HPDE6-E6E7 (cell line): ENCODE data around the gene DYNC1I1.

Source experiments
- DNase-seq: peaks from one replicate; pipeline ENCODE4 v3.0.0; 2011; ENCODE audit warnings: missing footprints; ENCODE audit errors: extremely low spot score

DYNC1I1 gene

DNA sequence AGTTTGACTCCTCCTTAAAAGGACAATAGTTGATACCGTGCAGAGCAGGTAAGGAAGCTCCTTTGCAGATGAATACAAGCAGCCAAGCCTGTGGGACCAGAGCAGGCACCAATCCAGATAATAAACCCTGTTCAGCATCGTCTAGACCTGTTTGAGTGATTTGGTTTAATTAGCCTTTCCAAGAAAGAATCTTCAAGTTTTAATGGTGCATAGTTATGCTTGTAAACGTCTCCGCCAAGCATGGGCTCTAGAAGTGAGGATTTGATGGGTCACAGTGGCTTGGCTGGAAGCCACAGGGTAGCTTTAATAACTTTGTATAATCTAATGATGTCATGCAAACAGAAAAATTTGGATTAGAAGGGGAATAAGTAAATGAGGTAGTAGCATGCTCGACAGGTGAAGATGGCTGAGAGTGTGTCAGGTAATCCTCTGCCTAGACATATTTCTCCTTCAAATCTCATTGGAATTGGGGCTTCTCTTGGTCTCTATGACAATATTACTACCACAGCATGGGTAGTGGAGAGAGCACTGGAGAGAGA is 188.4 kb downstream of the DYNC1I1 start:
- no peak for DNase-seq

DNA sequence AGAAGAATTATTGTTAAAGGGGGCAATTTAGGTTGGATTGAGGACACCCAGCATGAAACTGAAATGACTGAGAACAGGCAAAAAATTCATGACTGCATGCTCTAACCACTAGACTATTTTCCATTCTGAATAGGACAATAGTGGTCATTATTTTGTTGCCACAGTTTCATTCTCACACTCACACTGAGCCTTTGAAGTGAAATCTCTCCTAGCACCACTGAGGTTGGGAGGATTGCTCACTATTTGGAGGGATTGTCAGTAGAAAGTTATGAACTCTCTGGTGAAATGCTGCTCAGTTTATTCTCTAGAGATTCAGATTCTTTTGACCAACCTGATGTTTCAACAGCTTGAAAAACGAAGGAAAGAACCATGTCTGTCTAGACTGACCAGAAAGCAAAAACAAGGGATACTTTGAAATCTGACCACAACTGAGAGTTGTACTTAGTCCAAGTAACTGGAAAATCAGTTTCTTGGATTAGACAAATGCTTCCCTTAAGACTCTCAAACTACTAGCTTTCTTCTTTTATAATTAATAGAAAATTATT is 191.2 kb downstream of the DYNC1I1 start:
- DNase-seq, result no peak

DNA sequence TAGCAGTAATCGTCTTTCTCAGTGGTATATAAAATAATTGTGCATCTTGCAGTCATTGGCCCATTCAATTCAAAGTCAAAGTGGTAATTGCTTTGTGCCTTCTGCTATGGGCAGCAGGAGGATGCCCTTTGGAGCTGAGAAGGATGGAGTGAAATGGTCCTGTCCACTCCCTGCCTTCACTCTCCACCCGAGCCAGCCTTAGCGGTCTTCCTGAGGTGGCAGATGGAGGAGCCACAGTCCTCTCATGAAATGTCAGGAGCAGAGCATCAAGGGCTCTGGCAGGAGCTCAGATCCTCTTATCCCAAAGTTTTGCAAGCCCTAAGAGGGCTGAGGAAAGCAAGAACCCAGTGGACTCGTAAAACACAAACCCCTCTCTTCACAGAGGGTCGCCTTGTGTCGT is 199.4 kb downstream of the DYNC1I1 start:
- no peak for DNase-seq

DNA sequence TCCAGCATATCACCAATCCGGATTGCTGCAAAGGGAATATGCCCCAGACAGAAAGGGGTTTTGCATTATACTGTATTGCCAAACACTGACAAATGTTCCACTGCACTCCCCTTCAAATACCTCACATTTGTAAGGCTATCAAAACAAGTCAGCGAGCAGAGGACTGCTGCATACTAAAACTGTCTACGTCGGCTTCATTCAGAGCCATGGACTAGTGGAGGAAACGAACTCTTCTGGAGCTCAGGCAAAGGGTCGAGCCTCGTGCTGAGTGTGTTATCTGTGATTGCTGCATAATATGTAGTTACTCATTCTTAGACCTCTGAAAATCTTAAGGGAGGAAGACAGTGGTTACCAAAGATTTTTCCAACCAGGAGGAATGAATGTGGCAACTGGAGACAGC is 200.2 kb downstream of the DYNC1I1 start:
- DNase-seq, result no peak

DNA sequence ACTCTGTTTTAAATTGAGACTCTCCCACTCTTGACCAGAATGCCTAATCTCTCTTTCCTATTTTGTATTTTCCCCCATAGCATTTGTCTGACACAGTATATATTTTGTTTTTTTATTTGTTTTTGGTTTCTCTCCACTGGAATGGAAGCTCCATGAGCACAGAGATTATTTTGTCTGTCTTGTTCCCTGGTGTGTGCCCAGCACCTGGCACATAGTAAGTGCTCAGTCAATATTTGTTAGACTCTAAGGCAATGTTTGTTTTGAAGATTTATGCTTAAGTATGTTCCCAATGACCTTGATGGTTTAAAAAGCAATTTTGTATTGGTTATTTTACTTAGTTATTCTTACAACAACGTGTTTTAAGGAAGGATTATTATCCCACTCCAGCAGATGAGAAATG is 201.8 kb downstream of the DYNC1I1 start:
- no peak for DNase-seq

DNA sequence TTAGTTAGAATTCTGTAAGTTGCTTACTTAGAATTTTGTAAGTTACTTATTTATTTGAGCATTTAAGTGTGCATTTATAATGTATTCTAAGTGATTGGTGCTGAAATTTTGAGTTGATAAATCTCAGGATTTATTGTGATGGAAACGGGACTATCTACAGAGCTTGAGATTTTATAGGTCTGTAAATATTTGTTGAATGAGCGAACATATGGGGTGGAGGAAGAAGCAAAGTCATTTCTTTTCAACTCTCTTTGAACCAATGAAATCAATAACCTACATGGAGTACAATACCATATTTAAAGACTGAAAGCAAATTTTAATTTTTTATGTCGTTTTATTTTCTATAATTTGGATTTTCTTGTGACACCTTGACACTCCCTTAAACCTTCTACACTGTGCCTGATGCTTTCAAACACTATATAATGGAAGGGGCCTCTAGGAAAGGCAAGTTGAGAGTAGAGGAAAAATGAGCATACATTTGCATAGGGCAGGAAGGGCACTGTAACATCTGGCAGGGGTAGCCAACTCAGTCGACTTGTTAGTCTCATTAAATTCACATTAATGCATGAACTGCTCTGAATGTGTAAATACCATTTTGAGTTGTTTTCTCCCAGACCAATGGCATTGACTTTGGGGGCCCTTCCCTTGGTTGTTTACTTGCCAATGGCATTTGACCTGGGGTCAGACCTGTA is 204.2 kb downstream of the DYNC1I1 start:
- DNase-seq, result no peak

DNA sequence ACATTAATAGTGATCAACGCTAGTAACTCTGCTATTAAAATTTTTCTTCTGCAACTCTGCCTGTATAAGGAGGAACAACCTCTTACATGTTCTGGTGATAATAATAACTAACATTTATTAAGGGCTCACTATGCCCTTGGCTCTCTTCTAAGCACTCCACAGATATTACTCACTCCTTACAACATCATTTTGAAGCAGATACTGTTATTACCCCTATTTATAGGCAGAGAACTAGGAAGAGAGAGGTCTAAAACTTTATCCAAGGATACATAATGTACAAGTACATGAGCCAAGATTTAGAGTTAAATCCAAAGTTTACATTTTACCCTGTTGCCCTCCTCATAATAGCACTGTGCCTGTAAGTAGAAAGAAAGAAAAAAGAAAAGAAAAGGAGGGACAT is 205.6 kb downstream of the DYNC1I1 start:
- DNase-seq, result no peak

DNA sequence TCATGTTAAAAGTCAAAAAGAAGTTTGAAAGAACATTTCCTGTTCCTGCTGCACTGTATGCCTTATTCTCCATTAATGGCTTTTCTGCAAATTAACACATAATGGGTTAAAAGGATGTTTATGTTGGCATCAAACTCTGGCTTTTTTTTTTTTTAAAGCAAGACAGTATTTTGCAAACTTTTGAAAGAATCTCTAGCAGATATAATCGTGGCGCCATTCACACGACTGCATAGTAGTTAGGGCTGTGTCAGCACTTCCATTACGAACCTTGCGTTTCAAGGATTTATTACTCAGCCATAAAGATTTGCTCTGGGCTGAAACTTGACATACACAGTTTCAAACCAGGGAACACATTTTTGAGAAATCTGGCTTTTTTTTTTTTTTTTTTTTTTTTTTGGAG is 207.8 kb downstream of the DYNC1I1 start:
- DNase-seq, result no peak

DNA sequence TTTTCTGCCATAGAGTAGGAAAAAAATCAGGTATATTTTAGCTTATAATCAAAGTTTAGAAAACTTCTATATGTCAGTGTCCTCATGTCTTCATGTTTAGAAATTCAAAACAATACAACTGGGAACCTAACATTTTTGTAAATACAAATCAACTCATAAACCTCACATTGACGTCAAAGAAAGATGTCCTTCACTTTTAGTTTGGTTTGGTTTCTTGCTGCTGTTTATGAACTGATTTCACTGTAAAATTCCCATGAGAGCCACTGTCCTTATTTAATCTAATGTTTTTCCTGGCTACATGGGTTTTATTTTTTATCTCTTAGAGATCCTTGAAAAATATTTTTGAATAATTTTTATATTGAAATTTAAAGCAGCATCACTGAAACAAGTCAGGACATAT is 208.4 kb downstream of the DYNC1I1 start:
- no peak for DNase-seq

DNA sequence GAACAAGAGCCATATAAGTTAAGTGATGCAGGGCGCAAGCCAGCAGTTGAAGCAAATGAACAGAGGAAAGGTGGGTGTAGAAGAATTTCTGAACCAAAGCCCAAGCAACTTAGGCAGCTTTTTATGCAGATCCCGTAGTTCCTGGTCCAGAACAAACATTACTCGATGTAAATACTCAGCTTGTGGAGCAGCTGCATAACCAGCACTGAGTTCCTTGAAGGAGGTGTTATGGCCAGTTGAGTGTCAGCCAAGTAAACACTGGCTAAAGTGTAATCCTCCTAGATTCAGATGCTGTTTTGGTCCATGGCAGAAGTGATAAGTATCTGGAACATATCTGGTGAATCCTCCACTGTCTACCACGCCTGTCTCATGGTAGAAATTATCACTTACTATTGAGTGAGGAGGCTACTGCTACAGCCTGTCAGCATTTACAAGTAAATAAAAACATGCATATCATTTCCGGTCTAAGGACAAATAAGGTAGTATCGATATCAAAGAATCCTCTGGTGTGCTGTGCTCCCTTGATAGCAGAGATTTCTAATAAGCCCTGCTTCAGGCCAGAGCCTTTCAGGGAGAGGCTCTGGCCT is 213.9 kb downstream of the DYNC1I1 start:
- DNase-seq, result no peak

DNA sequence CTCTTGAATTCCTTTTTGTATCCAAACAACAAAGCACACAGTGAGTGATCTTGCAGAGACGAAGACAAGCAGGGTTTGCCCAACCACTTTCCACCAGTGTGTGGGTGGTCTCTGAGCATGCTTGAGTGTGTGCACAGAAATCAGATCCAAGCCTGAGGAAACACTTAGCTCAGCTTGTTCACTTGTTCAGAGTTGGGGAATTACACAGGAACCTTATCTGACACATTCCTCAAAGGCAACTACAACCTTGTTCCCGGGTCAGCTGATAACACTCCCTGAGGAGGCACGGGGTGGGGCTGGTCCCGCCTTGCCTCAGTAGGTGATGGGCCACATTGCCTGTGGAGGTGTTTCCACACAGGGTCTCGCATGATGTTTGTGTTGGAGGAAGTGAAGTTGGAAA is 216.9 kb downstream of the DYNC1I1 start:
- DNase-seq, result no peak

DNA sequence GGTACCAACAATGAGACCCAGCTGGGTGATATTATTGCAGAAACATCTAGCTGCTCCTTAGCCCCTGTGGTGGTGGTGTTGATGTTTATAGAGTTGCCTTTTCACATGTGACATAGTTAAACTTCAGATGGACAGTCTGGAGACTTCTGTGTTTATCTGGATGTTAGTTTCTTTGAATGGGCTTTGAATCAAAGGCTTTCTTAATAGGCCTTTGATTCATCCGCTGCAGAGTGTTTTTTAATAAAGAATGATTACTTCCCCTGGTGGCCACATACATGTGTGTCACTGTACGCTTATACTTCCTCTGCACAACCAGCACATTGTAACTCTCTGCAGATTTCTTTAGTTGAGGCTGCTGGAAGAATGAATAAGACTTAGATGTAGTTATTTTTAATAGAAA is 221.0 kb downstream of the DYNC1I1 start:
- DNase-seq, result no peak

DNA sequence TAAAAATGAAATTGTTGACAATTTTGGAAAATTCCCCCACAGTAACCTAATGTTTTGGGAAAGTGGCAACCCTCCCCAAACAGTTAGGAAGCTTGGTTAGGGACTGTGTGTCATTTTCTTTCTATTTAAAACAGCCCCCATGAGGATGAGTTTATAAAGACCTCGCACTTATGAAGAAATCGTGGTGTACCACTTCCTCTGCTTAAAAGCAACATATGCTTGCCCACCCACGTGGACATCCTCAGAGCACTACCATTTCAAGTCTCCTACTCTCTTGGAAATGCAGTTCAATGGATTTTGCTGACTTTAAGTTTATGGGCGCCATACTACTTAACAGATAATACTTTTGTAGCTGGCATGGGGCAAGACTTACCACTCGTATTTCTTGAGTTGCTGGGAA is 223.8 kb downstream of the DYNC1I1 start:
- no peak for DNase-seq

DNA sequence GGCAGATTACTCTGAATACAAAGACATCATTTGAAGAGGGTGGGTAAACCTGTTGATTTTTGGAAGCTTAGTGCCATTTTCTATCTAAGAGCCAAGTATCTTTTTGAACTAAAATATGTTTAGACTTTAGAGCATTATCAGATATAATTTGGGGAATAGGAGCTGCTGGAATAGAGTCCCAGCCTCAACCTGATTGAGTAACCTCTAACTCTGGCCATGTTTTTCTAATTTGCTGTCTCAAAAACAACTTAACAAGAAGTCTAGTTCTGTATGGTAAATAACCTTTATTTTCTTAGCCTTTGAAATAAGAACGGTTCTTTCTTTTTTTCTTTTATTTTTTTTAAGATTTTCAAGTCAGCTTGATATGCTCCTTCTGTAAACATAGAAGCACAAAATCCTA is 224.5 kb downstream of the DYNC1I1 start:
- DNase-seq, result no peak

DNA sequence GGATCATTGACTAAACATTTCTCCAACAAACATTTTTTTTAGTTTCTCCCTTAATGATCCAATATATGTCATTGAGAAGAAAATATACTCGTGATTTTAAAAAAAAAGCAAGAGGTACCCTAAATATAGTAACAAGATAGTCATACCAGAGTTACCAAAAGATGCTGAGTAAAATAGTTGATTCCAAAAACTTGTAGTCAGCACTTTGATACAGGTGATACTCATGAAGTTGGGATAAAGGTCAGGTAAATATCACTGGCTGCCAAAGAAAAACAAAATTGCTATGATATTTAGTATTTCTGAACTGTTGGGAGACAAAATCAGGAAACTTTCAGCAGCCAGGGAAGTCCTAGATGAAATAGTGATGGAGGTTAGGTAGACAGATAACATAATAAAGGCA is 225.3 kb downstream of the DYNC1I1 start:
- no peak for DNase-seq

DNA sequence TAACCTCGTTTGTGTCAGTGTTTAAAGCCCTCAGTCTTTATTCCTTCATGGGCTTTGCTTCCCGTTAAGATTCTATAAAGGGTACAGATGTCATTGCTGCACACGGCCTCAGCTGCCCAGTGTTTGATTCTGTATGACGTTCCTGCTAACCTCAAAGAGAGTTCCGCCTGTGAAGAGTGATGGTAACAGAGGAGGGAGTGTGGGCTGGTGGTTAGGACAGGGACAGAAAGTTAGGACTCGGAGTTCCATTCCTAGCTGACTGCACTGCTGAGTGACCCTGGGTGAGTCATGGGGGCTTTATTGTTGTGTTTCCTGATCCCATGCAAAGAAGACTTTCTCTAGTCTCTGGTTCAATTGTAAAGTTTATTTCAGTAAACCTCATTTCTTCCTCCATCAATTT is 227.1 kb downstream of the DYNC1I1 start:
- no peak for DNase-seq

DNA sequence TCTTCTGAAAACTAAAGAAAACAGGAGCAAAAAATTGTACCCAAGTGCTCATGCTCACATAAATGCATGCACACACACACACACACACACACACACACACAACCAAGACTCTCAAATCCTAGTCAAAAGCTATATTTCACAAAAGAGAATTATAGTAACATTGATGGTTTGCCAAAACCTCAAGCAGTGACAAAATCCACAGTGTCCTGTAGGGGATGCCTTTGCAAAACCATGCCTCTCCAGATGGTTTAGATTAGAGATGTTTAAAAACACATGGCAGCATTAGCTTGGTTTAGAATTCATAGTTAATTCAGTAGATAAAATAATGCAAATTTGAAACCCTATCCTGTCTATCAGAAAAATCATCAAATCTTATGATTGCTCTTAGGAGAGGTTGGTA is 232.2 kb downstream of the DYNC1I1 start:
- no peak for DNase-seq

DNA sequence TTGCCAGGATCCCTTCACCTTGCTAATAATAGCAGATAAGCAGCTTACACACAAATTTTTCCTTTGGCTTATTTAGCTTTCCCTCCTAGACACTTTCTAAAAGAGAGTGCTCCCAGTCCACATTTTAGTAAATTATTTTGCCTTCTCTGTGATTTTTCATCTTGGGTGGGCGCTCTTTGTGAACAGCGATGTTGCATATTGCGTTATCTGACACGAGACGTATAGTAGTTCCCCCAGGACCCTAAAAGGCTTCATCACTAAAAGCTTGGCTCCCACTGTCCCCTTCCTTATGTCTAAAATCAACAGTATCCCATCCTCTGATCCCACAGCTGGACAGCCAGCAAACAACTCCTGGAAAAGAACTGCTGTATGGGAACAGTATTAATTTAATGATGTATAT is 232.9 kb downstream of the DYNC1I1 start:
- DNase-seq, result no peak

DNA sequence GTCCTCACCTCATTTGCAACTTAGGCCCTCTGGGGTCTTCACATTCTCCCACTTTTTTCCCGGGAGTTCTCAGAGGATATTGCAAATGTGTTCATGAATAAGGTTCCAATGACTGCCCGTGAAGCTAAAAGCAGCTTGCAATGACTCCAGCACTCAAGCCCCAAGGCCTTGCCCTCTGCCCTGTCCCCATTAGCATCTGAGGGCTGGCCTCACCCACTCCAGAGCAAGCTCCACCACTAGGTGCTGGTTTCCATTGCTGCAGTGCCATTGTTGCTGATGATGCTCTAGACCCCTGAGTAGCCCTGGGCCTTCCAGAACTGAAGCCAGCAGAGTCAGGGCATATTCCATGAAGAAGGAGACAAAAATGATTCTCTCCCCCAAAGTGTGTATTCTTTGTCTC is 236.8 kb downstream of the DYNC1I1 start:
- DNase-seq, result no peak

DNA sequence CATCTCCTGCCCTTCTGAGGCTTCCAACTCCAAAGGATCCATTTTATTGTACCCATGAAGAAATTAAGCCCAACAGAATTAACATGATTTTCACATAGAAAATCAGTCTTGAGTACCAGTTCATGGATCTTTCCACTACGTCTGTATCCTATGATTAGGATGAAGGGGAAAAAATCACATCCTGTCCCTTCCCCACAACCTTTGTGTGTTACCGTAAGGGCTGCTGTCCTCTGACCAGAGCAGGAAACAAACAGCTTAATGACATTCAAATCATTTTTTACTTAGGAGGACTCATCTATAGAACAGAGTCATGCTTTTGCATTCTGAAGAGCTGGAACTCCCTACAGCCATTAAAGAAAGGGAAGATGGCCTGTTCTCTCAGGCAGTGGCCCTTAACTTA is 241.5 kb downstream of the DYNC1I1 start:
- no peak for DNase-seq

DNA sequence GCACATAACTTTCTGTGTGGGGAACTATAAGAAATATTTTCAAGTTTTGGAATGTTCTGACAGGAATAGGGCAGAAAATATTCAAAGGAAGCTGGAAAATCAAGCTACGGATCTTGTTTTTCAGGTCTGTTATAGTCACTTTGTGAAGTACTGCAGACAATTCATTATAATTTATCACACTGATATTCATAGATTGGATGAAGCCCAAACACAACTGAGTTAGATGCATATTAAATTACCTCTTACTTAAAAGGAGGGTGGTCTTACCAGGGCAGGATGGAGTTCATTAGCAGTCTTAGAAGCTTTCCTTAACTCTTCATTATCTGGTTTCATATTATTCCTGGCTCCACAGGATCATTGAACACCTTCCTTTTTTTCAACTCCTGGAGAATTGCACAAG is 242.3 kb downstream of the DYNC1I1 start:
- DNase-seq, result no peak

DNA sequence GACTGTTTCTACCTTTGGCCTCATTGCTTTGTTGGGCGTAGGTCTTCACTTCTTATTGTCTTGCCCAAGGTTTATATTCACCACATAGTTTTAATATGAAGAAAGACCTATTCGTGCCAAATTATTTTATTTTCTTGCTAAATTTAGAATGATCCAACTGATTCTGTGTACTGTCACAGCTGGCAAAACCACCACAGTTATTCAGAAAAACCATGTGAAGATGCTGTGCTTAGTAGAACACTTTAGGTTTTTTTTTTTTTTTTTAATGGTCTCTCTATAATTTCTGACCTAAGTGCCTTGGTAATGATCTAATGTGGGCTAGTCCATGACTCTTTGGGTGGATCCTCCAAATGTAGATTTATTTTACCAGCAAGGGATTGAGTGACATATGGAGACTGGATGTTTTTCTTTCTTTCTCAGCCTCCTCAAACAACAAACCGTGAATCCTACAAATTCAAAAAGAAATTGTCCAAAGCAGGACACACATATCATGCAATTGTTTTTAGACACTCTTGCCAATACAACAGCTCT is 243.8 kb downstream of the DYNC1I1 start:
- DNase-seq, result no peak

DNA sequence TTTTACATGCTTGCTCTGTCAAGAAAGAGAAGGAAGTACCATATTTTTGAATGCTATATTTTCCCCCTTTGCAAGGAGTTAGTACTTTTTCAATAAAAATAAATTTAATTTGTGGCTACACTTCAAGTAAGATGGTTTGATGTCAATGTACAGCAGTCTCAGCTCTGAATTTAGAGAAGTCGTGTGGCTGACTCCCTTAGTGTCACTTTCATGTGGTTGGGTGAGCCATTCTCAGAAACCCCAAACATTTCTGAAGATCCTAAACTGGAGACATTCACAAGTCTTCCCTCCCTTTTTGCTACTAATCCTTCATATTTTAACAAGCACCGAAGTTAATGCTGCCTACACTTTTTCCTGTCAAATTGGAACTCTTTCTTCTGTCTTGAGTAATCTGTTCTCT is 244.4 kb downstream of the DYNC1I1 start:
- no peak for DNase-seq
